SH-SY5Y (cell line): ENCODE results near the gene PGGHG.

ENCODE experiments used
- GATA2 ChIP-seq: IDR thresholded peaks from 2 replicates; pipeline ENCODE4 v1.6.1; 2011; ENCODE audit warnings: mild to moderate bottlenecking, low read depth, low read length
- GATA3 ChIP-seq: IDR thresholded peaks from 2 replicates; pipeline ENCODE4 v1.6.1; 2011; ENCODE audit warnings: low read depth, mild to moderate bottlenecking, low read length, moderate library complexity

PGGHG gene

DNA sequence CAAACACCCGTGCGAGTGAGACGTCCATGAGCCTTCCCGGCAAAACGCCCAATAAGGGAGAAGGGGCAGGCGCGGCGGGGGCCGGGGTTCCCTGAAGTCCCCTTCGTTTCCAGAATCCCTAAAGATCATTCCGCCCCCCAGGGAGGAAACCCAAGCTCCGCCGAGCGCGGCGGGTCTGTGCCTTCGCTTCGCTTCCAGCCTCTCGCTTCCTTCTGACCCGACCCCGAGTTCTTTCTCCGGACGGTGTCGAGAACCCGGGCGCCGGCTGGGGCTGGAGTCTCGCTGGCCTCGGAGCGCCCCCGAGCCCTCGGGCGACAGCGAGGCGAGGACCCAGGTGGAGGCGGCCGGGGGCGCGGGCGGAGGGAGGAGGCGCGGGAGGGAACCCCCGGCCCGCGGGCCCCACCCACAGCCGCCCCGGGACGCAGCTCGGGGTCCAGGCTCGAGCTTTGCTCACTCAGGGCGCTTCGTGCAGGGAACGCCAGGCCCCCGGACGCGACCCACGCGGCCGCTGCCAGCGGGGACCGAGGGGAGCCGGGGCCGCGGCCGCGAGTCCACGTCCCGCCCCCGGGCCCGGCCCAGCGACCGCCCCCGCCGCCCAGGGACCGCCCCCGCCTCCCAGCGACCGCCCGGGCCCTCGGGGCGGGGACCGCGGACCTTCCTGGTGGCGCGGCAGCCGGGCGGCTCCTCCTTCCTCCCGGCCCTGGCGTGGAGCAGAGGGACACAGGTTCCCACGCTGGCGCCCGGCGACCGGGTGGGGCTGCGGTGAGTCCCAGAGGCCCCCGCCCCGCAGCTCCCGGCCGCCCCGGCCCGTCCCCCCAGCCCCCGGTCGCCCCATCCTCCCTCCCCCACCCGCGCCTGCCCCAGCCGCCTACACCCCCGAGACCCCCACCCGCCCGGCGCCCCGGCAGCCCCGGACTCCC, at the start of gene PGGHG:
Gene PGGHG (plus strand): TSS at position 649 of the 920 bp plus-strand sequence. CDS start 691 bp downstream, outside the sequence.
- TF ChIP-seq GATA2, result no peak
- TF ChIP-seq GATA3, result no peak

DNA sequence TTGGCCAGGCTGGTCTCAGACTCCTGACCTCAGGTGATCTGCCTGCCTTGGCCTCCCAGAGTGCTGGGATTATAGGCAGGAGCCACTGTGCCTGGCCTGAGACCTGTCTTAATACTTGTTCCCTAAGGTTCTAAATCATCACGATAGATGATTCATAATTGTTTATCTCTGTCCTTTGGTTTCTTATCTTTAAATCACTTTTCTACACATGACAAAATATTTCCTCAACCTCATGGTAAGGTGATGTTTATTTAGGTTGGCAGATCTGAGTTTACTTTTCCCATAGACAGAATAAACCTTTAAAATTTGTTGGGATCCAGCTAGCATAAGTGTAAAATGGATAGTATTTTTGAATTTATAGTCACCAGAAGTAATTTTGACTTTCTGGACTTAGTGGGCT, 48.6 kb upstream of the PGGHG start:
- TF ChIP-seq GATA3, result no peak
- no peak for TF ChIP-seq GATA2

DNA sequence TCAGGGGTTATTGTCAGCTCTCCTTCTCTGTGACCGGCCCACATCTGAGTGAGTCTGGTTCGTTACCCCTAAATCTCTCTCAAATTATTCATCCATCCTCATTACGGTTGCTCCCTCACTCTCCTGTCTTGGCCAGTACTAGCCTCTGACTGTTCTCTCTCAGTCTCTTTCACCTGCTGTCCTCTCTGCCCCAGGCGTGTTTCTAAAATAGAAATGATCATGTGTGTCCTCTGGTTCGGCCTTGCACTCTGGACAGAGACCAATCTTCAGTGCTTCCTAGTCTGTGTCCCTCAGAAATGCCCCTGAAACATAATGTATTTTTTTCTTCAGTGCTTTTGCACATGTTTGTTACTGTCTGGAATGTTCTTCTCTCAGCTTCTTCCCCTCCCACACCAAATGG, 47.3 kb upstream of the PGGHG start:
- TF ChIP-seq GATA2 (no peak), GATA3 (no peak)

DNA sequence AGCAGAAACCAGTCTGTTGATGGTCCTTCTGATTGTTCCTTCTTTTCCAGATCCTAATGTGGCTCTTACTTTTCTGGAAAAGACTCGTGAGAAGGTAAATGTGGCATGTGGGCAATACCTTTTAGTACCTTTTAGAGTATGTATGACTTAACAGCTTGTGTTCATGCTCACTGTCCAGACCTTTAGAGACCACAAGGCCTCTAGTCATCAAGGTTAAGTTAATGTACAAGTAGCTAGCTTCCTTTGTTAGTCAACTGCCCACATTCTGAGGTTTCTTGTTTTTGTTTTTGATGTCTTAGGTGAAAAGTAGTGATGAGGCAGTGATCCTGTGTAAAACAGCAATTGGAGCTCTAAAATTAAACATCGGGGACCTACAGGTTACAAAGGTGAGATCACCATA, 44.5 kb upstream of the PGGHG start:
- no peak for TF ChIP-seq GATA2

DNA sequence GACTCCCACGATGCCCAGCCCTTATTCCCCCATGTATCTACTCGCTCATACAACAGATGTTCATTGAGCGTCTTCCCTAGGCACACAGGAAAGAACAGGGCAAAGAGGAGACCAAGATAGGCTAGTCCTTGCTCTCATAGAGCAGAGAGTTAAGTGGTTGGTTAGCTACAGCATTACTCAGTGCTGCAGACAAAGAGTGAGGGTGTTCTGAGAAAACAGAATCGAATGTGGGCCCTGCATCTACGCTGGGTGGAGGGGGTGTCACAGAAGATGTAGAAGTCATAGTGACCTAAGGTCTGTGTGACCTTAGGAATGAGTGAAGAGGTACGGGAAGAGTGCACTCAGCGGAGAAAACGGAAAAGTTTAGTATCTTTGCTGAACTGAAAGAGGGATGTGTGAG, 39.9 kb upstream of the PGGHG start:
- no peak for TF ChIP-seq GATA3
- TF ChIP-seq GATA2, result no peak

DNA sequence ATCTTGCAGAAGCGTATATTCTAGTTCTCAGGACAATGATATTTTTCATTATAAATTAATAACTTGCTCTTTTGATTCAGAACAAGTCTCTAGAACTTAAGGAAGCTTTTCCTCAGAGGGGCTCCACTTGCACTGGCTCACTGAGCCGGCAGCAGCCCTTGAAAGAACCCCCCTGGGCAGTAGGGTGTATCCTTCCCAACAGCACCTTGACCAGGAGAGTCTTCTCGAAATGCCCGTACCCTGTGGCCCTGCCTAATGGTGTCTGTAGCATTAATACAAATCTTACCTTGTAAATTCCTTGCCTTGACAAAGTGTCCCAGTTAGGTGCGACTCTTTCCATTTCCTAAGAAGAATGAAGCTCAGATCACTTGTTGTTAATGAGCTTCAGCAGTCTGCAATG, 38.7 kb upstream of the PGGHG start:
- TF ChIP-seq GATA3, result no peak
- no peak for TF ChIP-seq GATA2

DNA sequence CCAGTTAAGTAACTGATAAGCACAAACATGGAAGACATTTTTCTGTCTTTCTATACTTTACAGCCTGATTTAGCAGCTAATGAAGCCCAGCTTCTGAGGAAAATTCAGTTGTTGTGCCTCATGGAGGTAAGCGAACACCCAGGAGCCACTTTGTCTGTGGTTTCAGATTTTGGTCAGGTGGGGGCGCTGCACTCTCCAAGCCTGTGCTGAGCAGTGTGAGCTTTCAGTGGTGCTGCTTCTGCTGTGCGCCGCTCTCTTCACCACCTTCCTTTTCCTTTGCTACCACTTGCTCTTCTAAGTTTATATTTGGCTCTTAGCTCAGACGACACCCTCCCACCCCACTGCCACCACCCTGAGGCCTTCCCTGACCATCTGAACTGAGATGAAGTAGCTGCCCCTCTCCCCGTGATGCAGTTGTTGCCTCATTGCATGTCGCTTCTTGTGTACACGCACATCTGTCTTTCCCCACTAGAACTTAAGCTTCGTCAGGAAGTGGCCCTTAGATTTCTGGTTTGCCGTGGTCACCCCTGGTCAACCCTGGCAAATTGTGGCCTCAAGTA, 38.1 kb upstream of the PGGHG start:
- TF ChIP-seq GATA3 (no peak), GATA2 (no peak)

DNA sequence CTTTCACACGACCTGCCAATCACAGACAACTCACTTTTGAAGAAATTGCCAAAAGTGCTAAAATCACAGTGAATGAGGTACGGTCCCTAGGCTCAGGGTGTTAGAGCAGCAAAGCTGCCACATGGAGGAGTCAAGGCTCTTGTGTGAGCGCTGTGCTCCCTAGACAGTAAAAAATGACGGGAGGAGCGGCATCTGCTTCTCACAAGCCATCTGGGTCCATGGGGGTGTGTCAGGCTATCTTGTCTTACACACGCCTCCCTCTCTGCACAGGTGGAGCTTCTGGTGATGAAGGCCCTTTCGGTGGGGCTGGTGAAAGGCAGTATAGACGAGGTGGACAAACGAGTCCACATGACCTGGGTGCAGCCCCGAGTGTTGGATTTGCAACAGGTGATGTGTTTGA, 37.4 kb upstream of the PGGHG start:
- TF ChIP-seq GATA3, result no peak

DNA sequence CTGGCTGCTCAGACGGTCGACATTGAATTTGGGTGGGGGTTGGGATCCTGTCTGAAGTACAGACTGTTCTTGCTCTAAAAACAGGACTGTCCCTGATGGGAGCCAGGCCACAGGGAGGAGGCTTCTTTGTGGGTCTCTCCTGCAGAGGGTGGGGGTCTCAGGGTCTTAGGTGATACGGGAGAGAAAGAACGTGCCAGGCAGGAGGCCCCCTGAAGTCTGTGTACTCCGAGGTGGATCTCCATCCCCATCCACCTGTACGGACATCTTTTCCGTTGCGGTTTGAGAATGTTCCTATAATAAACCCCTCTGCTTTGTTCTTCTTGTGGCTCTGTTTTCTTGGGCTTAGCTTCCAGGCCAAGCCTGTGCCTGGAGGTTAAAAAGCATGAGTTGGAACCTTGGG, 36.3 kb upstream of the PGGHG start:
- no peak for TF ChIP-seq GATA3
- no peak for TF ChIP-seq GATA2

DNA sequence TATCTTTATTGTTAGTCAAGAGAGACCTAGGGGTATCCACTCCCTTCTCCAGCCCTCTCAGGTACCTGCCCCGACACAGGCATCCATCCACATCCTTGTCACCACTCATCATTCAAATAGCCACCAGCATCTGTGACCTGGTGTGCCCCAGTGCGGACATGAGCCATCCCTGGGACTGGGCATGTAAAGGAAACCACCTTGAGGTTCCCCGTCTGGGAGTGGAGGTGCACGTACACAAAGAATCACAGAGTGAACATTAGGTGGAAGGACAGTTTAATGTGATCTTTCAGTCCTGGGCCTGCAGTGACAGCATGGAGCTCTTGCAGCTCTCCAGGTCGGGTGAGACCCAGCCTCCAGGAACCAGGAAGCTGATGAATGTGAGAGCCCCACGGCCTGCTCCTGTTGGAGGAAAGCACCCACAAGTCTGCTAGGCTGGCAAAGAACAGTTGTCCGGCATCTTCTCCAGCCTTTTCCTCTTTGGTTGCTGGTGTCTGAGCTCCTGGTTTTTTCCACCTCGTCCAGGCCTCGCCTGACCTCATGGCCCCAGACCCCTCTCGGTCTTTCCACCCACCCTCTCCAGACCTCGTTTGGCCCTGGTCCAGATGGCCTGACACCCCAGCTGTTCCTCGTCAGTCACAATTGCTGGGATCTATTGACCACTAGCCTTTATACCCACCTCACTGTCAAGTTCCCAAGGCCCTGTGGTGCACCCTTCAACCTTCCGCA, 35.6 kb upstream of the PGGHG start:
- no peak for TF ChIP-seq GATA3
- TF ChIP-seq GATA2, result no peak

DNA sequence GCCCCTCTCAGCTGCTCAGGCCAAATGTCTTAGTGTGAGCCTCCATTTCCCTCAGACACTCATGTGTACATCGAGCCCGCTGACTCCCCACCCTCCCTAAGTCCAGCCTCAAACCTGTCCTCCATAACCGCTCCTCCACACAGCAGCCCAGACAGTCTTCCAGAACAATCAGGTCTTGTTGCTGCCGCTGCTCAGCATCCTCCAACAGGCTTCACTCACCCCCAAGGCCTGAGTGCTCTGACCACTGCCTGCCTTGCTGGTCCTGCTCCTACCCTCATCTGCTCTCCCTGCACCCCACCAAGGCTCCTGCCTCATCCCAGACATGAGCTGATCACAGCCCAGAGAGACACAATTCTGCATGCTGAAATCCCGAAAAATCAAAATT, 35.0 kb upstream of the PGGHG start:
- TF ChIP-seq GATA3 (no peak), GATA2 (no peak)

DNA sequence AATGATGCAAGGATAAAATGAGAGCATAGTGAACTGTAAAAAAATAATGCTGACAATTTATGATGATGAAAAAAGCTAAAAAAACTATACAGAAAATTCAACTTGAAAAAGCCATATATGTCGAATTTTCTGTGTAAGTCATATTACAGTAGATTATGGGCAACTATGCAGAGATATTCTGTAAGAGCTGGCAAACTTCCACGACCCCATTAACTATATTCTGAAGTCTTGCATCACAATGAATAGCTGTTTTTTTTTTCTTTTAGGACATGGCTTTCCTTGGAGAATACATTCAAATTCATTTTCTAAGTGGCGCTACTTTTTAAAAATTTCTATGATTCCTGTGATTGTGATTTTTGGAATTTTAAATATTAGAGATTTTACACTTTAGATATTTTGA, 33.8 kb upstream of the PGGHG start:
- TF ChIP-seq GATA3 (no peak), GATA2 (no peak)

DNA sequence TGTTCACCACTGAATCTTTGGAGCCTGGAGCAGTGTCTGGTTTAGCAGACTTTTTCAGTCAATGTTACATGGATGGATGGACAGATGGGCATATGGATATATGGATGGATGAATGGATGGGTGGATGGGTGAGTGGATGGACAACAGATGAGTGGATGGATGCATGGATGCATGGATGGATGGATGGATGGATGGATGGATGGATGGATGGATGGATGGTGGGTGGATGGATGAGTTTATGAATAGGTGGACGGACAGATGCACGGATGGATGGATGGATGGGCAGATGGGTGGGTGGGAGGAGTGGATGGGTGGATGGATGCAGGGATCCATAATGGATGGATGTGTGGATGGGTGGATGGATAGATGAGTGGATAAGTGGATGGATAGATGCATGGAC, 33.1 kb upstream of the PGGHG start:
- TF ChIP-seq GATA2 (no peak), GATA3 (no peak)

DNA sequence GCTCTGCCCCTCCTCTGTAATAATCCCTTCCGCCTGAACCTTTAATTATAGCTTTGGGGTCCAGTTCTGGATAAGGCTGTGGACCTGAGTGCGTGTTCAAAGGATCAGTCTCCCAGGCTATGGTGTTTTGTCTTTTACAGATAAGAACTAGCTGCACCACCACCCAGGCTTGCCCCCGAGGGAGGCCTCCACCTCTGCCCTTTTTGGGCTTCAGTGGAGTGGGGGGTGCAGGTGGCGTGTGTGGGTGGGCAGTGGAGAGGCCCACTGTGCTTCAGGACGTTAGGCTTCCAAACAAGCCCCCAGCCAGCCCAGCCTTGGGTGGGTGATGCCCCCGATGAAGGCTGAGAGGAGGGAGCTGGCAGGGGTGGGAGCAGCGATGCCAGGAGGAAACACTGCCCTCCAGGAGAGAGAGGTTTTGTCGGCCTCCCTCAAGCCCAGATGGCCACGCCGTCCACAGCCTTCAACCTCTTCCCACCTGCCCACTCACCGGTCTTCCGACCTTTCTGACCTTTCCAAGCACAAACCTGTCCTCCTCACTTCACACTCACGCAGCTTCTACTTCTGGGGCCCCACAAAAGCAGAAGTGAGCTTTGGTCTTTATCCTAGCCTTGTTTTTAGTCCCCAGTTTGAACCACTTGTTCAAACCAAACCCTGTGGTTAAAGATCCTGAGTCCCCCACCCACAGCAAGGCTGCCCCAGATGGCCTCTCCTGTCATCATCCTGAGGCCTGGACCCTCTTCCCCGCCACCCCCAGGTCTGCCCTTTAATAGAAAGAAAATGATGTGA, 31.8 kb upstream of the PGGHG start:
- TF ChIP-seq GATA2 (no peak), GATA3 (no peak)
